ENCODE data around the gene GPNMB. TPM values are rescaled to one million over a fixed set of nuclear protein-coding genes. Genes with fewer than 3 reads are reported as not detected.
A peak's percentile ranks its signal among the peaks of the same experiment; 100 is the strongest.

Gene GPNMB
- total and polyA plus RNA-seq, 7 experiments from 2014 or later = 0.56 to 30.5 (median 15.4) TPM; not detected in 3

DNA sequence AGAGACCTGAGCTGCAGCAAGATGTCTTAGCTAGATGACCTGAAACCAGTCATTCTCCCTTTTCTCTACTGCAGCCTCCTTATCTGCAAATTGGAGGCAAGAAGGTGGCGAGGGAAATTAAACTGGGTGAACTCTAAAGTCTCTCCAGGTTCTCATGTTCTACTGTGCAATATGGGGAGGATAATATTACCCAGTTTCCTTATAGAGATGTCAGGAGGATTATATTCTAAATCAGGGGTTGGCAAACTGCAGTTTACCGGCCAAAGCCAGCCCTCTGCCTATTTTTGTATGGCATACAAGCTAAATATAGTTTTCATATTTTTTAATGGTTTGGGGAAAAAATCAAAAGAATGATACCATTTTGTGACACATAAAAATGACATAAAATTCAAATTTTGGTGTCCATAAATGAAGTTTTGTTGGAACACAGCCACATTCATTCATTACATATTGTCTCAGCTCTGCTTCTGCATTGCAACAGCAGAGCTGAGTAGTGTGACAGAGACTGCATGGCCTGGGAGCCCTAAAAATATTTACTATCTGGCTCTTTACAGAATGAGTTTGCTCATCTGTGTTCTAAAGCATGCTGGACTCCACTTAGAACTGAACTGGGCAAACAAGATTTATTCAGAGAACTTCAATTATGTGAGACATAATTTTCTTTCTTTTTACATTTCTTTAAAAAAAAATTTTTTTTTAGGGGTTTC, 33.4 kb downstream of the GPNMB start:
- Mint-ChIP-seq H3K27me3 (peaks cover 0 to 4% (median 0%) of the 10 kb centered on the region in 5 donors), H3K4me1 (peaks cover 0 to 4% (median 0%) of the 10 kb centered on the region in 7 donors), H3K36me3 (no peaks in the 10 kb centered on the region), H3K9me3 (no peaks in the 10 kb centered on the region), H3K27ac (no peak overlapping the region), H3K4me3 (no peak overlapping the region)
- DNase-seq = no peak
- Histone ChIP-seq H3K27ac (ENCODE audit: low read depth, low read length) (no peak overlapping the region), H3K27me3 (ENCODE audit: control insufficient read depth in 2 of 2, insufficient read depth in 2 of 2, low read length in 2 of 2) (no peaks in the 10 kb centered on the region), H3K36me3 (ENCODE audit: control insufficient read depth in 2 of 3, insufficient read depth in 3 of 3, low read length in 3 of 3) (no peaks in the 10 kb centered on the region), H3K9me3 (ENCODE audit: control insufficient read depth in 2 of 3, low read length in 3 of 3) (no peaks in the 10 kb centered on the region), H3K4me3 (ENCODE audit: low read length) (no peak overlapping the region), H3K4me1 (ENCODE audit: control insufficient read depth in 2 of 2, insufficient read depth in 2 of 2, low read length in 2 of 2) (no peaks in the 10 kb centered on the region)
- intact Hi-C loops (cut with micrococcal nuclease) = loop anchor here in 1 of 2 donors (5.0 kb wide), 1 partner anchor 252 kb away; the partner anchor contains the start of gene TRA2A
- CTCF ChIA-PET = interaction anchor here (0.9 to 1.4 kb wide), 2 partner anchors 8 to 182 kb away, joined by 3 read pairs; no protein-coding TSS in a partner anchor
- POLR2A ChIA-PET = interaction anchor here (2.0 kb wide), 1 partner anchor 19 kb away, joined by 8 read pairs; the partner anchor contains the start of gene MALSU1
- ATAC-seq = no peak

GRCh38 chr7:23283086-23283485, 36.5 kb downstream of the GPNMB start:
- H3K36me3 Mint-ChIP-seq = no peaks in the 10 kb centered on the region
- ATAC-seq (no peak), DNase-seq (no peak)
- intact Hi-C loops (cut with micrococcal nuclease) = no loop called here
- Histone ChIP-seq H3K4me3 (ENCODE audit: low read length) (no peak overlapping the region), H3K27me3 (ENCODE audit: control insufficient read depth in 2 of 2, insufficient read depth in 2 of 2, low read length in 2 of 2) (no peaks in the 10 kb centered on the region), H3K4me1 (ENCODE audit: control insufficient read depth in 2 of 2, insufficient read depth in 2 of 2, low read length in 2 of 2) (no peaks in the 10 kb centered on the region), H3K36me3 (ENCODE audit: control insufficient read depth in 2 of 3, insufficient read depth in 3 of 3, low read length in 3 of 3) (no peaks in the 10 kb centered on the region), H3K9me3 (ENCODE audit: control insufficient read depth in 2 of 3, low read length in 3 of 3) (no peaks in the 10 kb centered on the region), H3K27ac (ENCODE audit: low read depth, low read length) (no peak overlapping the region)
- no peaks in the 10 kb centered on the region for H3K27me3 Mint-ChIP-seq
- no peaks in the 10 kb centered on the region for H3K9me3 Mint-ChIP-seq
- no peak overlapping the region for H3K4me3 Mint-ChIP-seq
- no peak overlapping the region for H3K27ac Mint-ChIP-seq
- POLR2A ChIA-PET = no interaction called here
- CTCF ChIA-PET = interaction anchor here (0.6 kb wide), 1 partner anchor 11 kb away, joined by 3 read pairs; no protein-coding TSS in a partner anchor
- peaks cover 0 to 7% (median 7%) of the 10 kb centered on the region in 7 donors for H3K4me1 Mint-ChIP-seq

DNA sequence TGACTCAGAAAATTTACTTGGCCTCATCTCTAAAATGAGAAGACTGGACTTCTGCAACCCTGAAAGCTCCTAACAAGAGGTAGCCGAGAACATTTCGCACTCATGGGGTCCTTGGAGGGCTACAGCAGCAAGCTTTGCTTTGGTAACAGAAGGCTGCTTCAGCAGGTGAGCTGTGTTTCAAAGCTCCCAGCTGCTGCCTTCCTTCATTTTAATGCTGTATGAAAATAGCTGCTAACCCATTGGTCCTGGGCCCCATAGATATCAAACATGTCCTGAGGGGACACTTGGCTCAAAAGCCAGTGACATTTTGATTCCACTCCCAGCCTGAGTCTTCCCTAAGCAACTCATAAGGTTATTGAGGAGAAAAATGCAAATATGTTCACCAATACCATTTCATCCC, 38.3 kb downstream of the GPNMB start:
- Mint-ChIP-seq H3K4me1 (peaks cover 0 to 16% (median 11%) of the 10 kb centered on the region in 7 donors), H3K36me3 (no peaks in the 10 kb centered on the region), H3K9me3 (no peaks in the 10 kb centered on the region), H3K27me3 (no peaks in the 10 kb centered on the region), H3K4me3 (no peak overlapping the region), H3K27ac (no peak overlapping the region)
- Histone ChIP-seq H3K4me3 (ENCODE audit: low read length) (no peak overlapping the region), H3K27me3 (ENCODE audit: control insufficient read depth in 2 of 2, insufficient read depth in 2 of 2, low read length in 2 of 2) (no peaks in the 10 kb centered on the region), H3K9me3 (ENCODE audit: control insufficient read depth in 2 of 3, low read length in 3 of 3) (no peaks in the 10 kb centered on the region), H3K36me3 (ENCODE audit: control insufficient read depth in 2 of 3, insufficient read depth in 3 of 3, low read length in 3 of 3) (no peaks in the 10 kb centered on the region), H3K27ac (ENCODE audit: low read depth, low read length) (no peak overlapping the region), H3K4me1 (ENCODE audit: control insufficient read depth in 2 of 2, insufficient read depth in 2 of 2, low read length in 2 of 2) (peaks cover 0 to 8% of the 10 kb centered on the region in 2 donors)
- DNase-seq = no peak
- POLR2A ChIA-PET = no interaction called here
- CTCF ChIA-PET = interaction anchor here (0.6 to 1.0 kb wide), 3 partner anchors 12 to 204 kb away, joined by 4 to 5 read pairs (median 4); no protein-coding TSS in a partner anchor
- intact Hi-C loops (cut with micrococcal nuclease) = no loop called here
- ATAC-seq = no peak

GRCh38 chr7:23285657-23286646, 39.4 kb downstream of the GPNMB start:
- Histone ChIP-seq H3K4me3 (ENCODE audit: low read length) (no peak overlapping the region), H3K9me3 (ENCODE audit: control insufficient read depth in 2 of 3, low read length in 3 of 3) (no peaks in the 10 kb centered on the region), H3K27ac (ENCODE audit: low read depth, low read length) (no peak overlapping the region), H3K36me3 (ENCODE audit: control insufficient read depth in 2 of 3, insufficient read depth in 3 of 3, low read length in 3 of 3) (no peaks in the 10 kb centered on the region), H3K4me1 (ENCODE audit: control insufficient read depth in 2 of 2, insufficient read depth in 2 of 2, low read length in 2 of 2) (peaks cover 0 to 13% of the 10 kb centered on the region in 2 donors), H3K27me3 (ENCODE audit: control insufficient read depth in 2 of 2, insufficient read depth in 2 of 2, low read length in 2 of 2) (no peaks in the 10 kb centered on the region)
- Mint-ChIP-seq H3K9me3 (no peaks in the 10 kb centered on the region), H3K4me3 (no peak overlapping the region), H3K27me3 (no peaks in the 10 kb centered on the region), H3K27ac (no peak overlapping the region), H3K4me1 (peaks cover 0 to 25% (median 16%) of the 10 kb centered on the region in 7 donors), H3K36me3 (no peaks in the 10 kb centered on the region)
- ChIA-PET CTCF (interaction anchor here (1.0 kb wide), 1 partner anchor 13 kb away, joined by 5 read pairs; no protein-coding TSS in a partner anchor), POLR2A (interaction anchor here (0.7 kb wide), 1 partner anchor 17 kb away, joined by 3 read pairs; no protein-coding TSS in a partner anchor)
- intact Hi-C loops (cut with micrococcal nuclease) = no loop called here
- ATAC-seq = no peak
- no peak for DNase-seq

- ChIA-PET POLR2A (no interaction called here), CTCF (interaction anchor here (1.5 kb wide), 1 partner anchor 15 kb away, joined by 3 read pairs; no protein-coding TSS in a partner anchor)
- Histone ChIP-seq H3K36me3 (ENCODE audit: control insufficient read depth in 2 of 3, insufficient read depth in 3 of 3, low read length in 3 of 3) (no peaks in the 10 kb centered on the region), H3K27me3 (ENCODE audit: control insufficient read depth in 2 of 2, insufficient read depth in 2 of 2, low read length in 2 of 2) (no peaks in the 10 kb centered on the region), H3K9me3 (ENCODE audit: control insufficient read depth in 2 of 3, low read length in 3 of 3) (no peaks in the 10 kb centered on the region), H3K4me1 (ENCODE audit: control insufficient read depth in 2 of 2, insufficient read depth in 2 of 2, low read length in 2 of 2) (peaks cover 0 to 13% of the 10 kb centered on the region in 2 donors), H3K27ac (ENCODE audit: low read depth, low read length) (no peak overlapping the region), H3K4me3 (ENCODE audit: low read length) (no peak overlapping the region)
- H3K4me3 Mint-ChIP-seq = no peak overlapping the region
- H3K4me1 Mint-ChIP-seq = peaks cover 0 to 25% (median 16%) of the 10 kb centered on the region in 7 donors
- intact Hi-C loops (cut with micrococcal nuclease) = no loop called here
- peak; percentile 18 for ATAC-seq
- H3K36me3 Mint-ChIP-seq = no peaks in the 10 kb centered on the region
- no peak for DNase-seq
- H3K9me3 Mint-ChIP-seq = no peaks in the 10 kb centered on the region
- H3K27ac Mint-ChIP-seq = peak overlapping the region in 4 of 9 donors; percentile 18 to 81 (median 42)
- no peaks in the 10 kb centered on the region for H3K27me3 Mint-ChIP-seq
Measured at GRCh38 chr7:23287612-23288011, 41.0 kb downstream of the GPNMB start.

DNA sequence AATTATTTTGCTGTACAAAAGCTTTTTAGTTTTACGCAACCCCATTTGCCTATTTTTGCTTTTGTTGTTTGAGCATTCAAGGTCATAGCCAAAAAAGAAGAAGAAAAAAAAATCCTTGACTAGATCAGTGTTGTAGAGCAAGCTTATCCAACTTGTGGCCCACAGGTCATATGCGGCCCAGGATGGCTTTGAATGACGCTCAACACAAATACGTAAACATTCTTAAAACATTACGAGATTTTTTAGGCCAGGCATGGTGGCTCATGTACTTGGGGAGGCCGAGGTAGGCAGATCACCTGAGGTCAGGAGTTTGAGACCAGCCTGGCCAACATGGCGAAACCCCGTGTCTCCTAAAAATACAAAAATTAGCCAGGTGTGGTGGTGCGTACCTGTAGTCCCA, 44.4 kb downstream of the GPNMB start:
- Histone ChIP-seq H3K4me3 (ENCODE audit: low read length) (no peak overlapping the region), H3K9me3 (ENCODE audit: control insufficient read depth in 2 of 3, low read length in 3 of 3) (no peaks in the 10 kb centered on the region), H3K27ac (ENCODE audit: low read depth, low read length) (no peak overlapping the region), H3K27me3 (ENCODE audit: control insufficient read depth in 2 of 2, insufficient read depth in 2 of 2, low read length in 2 of 2) (no peaks in the 10 kb centered on the region), H3K4me1 (ENCODE audit: control insufficient read depth in 2 of 2, insufficient read depth in 2 of 2, low read length in 2 of 2) (peaks cover 0 to 13% of the 10 kb centered on the region in 2 donors), H3K36me3 (ENCODE audit: control insufficient read depth in 2 of 3, insufficient read depth in 3 of 3, low read length in 3 of 3) (no peaks in the 10 kb centered on the region)
- H3K36me3 Mint-ChIP-seq = no peaks in the 10 kb centered on the region
- H3K27me3 Mint-ChIP-seq = peaks cover 0 to 6% (median 0%) of the 10 kb centered on the region in 5 donors
- H3K4me3 Mint-ChIP-seq = no peak overlapping the region
- ATAC-seq (no peak), DNase-seq (no peak)
- intact Hi-C loops (cut with micrococcal nuclease) = loop anchor here (1.0 to 10.0 kb wide), 3 partner anchors 20 to 1834 kb away; partner anchors contain the start of genes CYCS (in 1 of the 2) and TOMM7 (in 1 of the 2)
- ChIA-PET CTCF (no interaction called here), POLR2A (interaction anchor here (2.2 kb wide), 1 partner anchor 8 kb away, joined by 11 read pairs; the partner anchor contains the start of gene MALSU1)
- H3K9me3 Mint-ChIP-seq = no peaks in the 10 kb centered on the region
- no peak overlapping the region for H3K27ac Mint-ChIP-seq
- peaks cover 0 to 25% (median 16%) of the 10 kb centered on the region in 7 donors for H3K4me1 Mint-ChIP-seq

All from naive thymus-derived CD4-positive, alpha-beta T cell (primary cell).